MM.1S (cell line): Measurements from ENCODE around the gene TAB2.

Source experiments
- DNase-seq: peaks from one replicate; pipeline ENCODE4 v3.0.0-alpha.2; 2015
- H2AFZ ChIP-seq: fragments of 300-600 bp; sonication (generic); 2 replicates; pipeline ENCODE4 v1.6.0; 2016; ENCODE audit warnings: antibody characterized with exemption, low read length
- H3F3A ChIP-seq: fragments of 300-600 bp; sonication (generic); 2 replicates; pipeline ENCODE4 v1.6.1; 2016; ENCODE audit warnings: mild to moderate bottlenecking, antibody characterized with exemption, low read length, moderate library complexity, mixed read lengths; ENCODE audit not compliant: insufficient read depth
- H3K27ac ChIP-seq: fragments of 300-600 bp; sonication (generic); 2 replicates; pipeline ENCODE4 v1.5.1; 2016; ENCODE audit warnings: mild to moderate bottlenecking, low read length
- H3K27me3 ChIP-seq: fragments of 300-600 bp; sonication (generic); replicated peaks from 2 replicates; pipeline ENCODE4 v1.6.0; 2016; ENCODE audit warnings: low read length; ENCODE audit not compliant: insufficient read depth
- H3K36me3 ChIP-seq: fragments of 300-600 bp; sonication (generic); replicated peaks from 2 replicates; pipeline ENCODE4 v1.6.1; 2016; ENCODE audit warnings: mild to moderate bottlenecking, low read length, mixed read lengths; ENCODE audit not compliant: insufficient read depth
- H3K4me1 ChIP-seq: fragments of 300-600 bp; sonication (generic); 2 replicates; pipeline ENCODE4 v1.6.1; 2016; ENCODE audit warnings: low read length, mixed read lengths
- H3K4me2 ChIP-seq: fragments of 300-600 bp; sonication (generic); 2 replicates; pipeline ENCODE4 v1.6.0; 2016; ENCODE audit warnings: low read depth, low read length
- H3K4me3 ChIP-seq: fragments of 300-600 bp; sonication (generic); 2 replicates; pipeline ENCODE4 v1.5.1; 2016; ENCODE audit warnings: low read length, mixed read lengths
- H3K79me2 ChIP-seq: fragments of 300-600 bp; sonication (generic); 2 replicates; pipeline ENCODE4 v1.6.1; 2016; ENCODE audit warnings: mixed run types, low read length, mixed read lengths
- H3K9ac ChIP-seq: fragments of 300-600 bp; sonication (generic); 2 replicates; pipeline ENCODE4 v1.6.1; 2016; ENCODE audit warnings: low read length, mixed read lengths
- H3K9me2 ChIP-seq: fragments of 300-600 bp; sonication (generic); replicated peaks from 2 replicates; pipeline ENCODE4 v1.6.1; 2016; ENCODE audit warnings: mild to moderate bottlenecking, low read length, mixed read lengths; ENCODE audit not compliant: insufficient read depth
- H3K9me3 ChIP-seq: fragments of 300-600 bp; sonication (generic); replicated peaks from 2 replicates; pipeline ENCODE4 v1.6.1; 2016; ENCODE audit warnings: mild to moderate bottlenecking, low read length, mixed read lengths; ENCODE audit not compliant: insufficient read depth
- H4K20me1 ChIP-seq: fragments of 300-600 bp; sonication (generic); 2 replicates; pipeline ENCODE4 v1.6.1; 2016; ENCODE audit warnings: mild to moderate bottlenecking, low read length, moderate library complexity, mixed read lengths; ENCODE audit not compliant: insufficient read depth
- EZH2 ChIP-seq: fragments of 300-600 bp; sonication (generic); optimal IDR thresholded peaks from 2 replicates; pipeline ENCODE3; 2017; ENCODE audit warnings: low read depth, mild to moderate bottlenecking, antibody characterized with exemption, low read length, mixed read lengths
- EZH2phosphoT487 ChIP-seq: fragments of 300-600 bp; sonication (generic); IDR thresholded peaks from 2 replicates; pipeline ENCODE4 v1.6.1; 2018; ENCODE audit warnings: antibody characterized with exemption, low read length
- TF ChIP-seq, protein P1 (sequence below): fragments of 300-600 bp; sonication (generic); IDR thresholded peaks from 2 replicates; pipeline ENCODE4 v1.5.1; 2016; ENCODE audit warnings: antibody characterized with exemption, low read length, mixed read lengths

Gene TAB2

GRCh38 chr6:149457316-149457884, 139.9 kb downstream of the TAB2 start:
- Histone ChIP-seq H3K4me3 (no peak overlapping the region), H3K36me3 (no peaks in the 10 kb centered on the region), H3K4me1 (no peaks in the 10 kb centered on the region), H3K9me3 (no peaks in the 10 kb centered on the region), H4K20me1 (no peaks in the 10 kb centered on the region), H3K27ac (no peak overlapping the region), H3K4me2 (no peak overlapping the region), H3K27me3 (no peaks in the 10 kb centered on the region), H3K79me2 (no peaks in the 10 kb centered on the region), H3F3A (no peaks in the 10 kb centered on the region), H3K9ac (no peak overlapping the region), H3K9me2 (no peaks in the 10 kb centered on the region), H2AFZ (no peak overlapping the region)
- no peak for DNase-seq
- TF ChIP-seq, protein P1, sequence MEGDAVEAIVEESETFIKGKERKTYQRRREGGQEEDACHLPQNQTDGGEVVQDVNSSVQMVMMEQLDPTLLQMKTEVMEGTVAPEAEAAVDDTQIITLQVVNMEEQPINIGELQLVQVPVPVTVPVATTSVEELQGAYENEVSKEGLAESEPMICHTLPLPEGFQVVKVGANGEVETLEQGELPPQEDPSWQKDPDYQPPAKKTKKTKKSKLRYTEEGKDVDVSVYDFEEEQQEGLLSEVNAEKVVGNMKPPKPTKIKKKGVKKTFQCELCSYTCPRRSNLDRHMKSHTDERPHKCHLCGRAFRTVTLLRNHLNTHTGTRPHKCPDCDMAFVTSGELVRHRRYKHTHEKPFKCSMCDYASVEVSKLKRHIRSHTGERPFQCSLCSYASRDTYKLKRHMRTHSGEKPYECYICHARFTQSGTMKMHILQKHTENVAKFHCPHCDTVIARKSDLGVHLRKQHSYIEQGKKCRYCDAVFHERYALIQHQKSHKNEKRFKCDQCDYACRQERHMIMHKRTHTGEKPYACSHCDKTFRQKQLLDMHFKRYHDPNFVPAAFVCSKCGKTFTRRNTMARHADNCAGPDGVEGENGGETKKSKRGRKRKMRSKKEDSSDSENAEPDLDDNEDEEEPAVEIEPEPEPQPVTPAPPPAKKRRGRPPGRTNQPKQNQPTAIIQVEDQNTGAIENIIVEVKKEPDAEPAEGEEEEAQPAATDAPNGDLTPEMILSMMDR = no peak
- no peak for TF ChIP-seq EZH2
- no peak for TF ChIP-seq EZH2phosphoT487

GRCh38 chr6:149458196-149458595, 140.7 kb downstream of the TAB2 start:
- Histone ChIP-seq H4K20me1 (no peaks in the 10 kb centered on the region), H2AFZ (no peak overlapping the region), H3K9ac (no peak overlapping the region), H3K4me1 (no peaks in the 10 kb centered on the region), H3K9me3 (no peaks in the 10 kb centered on the region), H3K79me2 (no peaks in the 10 kb centered on the region), H3K9me2 (no peaks in the 10 kb centered on the region), H3K27me3 (no peaks in the 10 kb centered on the region), H3F3A (no peaks in the 10 kb centered on the region), H3K4me3 (no peak overlapping the region), H3K36me3 (no peaks in the 10 kb centered on the region), H3K27ac (no peak overlapping the region), H3K4me2 (no peak overlapping the region)
- DNase-seq = no peak
- no peak for TF ChIP-seq EZH2
- TF ChIP-seq EZH2phosphoT487 = no peak
- TF ChIP-seq, protein P1 = no peak

- H3K9ac ChIP-seq = no peak overlapping the region
- H3K36me3 ChIP-seq = no peaks in the 10 kb centered on the region
- H3K27ac ChIP-seq = no peak overlapping the region
- H3K79me2 ChIP-seq = no peaks in the 10 kb centered on the region
- DNase-seq = no peak
- no peaks in the 10 kb centered on the region for H3F3A ChIP-seq
- no peaks in the 10 kb centered on the region for H3K4me1 ChIP-seq
- no peaks in the 10 kb centered on the region for H3K9me3 ChIP-seq
- H4K20me1 ChIP-seq = no peaks in the 10 kb centered on the region
- no peak overlapping the region for H3K4me3 ChIP-seq
- H3K27me3 ChIP-seq = no peaks in the 10 kb centered on the region
- H3K9me2 ChIP-seq = no peaks in the 10 kb centered on the region
- H3K4me2 ChIP-seq = no peak overlapping the region
- TF ChIP-seq EZH2 (no peak), EZH2phosphoT487 (no peak)
- TF ChIP-seq, protein P1 = no peak
- no peak overlapping the region for H2AFZ ChIP-seq
These were observed 141.3 kb downstream of the TAB2 start for GRCh38 chr6:149458806-149459205.
